Right lung (tissue), 5 donors: ENCODE measurements around the gene HTR4. TPM values are rescaled to one million over a fixed set of nuclear protein-coding genes. Genes with fewer than 3 reads are reported as not detected.
A peak's percentile ranks its signal among the peaks of the same experiment; 100 is the strongest.
"Not testable (repeated sequence)": the region's sequence is repeated elsewhere in the genome, so short reads cannot be mapped to it uniquely, and the experiment has no call there.

Experiments used
- DNase-seq, 2 donors: peaks; one replicate each; pipeline ENCODE4 v3.0.0-alpha.2; 2013
- polyA plus RNA-seq, 5 donors: library from polyadenylated mRNA; unstranded; fragments of 120-200 nt; gene quantifications; one replicate each; pipeline versions ENCODE4 v1.2.1 to v1.2.3, GENCODE V29; 2013; ENCODE audit warnings: inconsistent platforms in 1 of 5, low replicate concordance in 1 of 5; ENCODE audit not compliant: insufficient read length in 5 of 5, insufficient read depth in 1 of 5

HTR4 gene
- polyA plus RNA-seq, 5 donors, result 0.24 to 1.1 (median 0.84) TPM

DNA sequence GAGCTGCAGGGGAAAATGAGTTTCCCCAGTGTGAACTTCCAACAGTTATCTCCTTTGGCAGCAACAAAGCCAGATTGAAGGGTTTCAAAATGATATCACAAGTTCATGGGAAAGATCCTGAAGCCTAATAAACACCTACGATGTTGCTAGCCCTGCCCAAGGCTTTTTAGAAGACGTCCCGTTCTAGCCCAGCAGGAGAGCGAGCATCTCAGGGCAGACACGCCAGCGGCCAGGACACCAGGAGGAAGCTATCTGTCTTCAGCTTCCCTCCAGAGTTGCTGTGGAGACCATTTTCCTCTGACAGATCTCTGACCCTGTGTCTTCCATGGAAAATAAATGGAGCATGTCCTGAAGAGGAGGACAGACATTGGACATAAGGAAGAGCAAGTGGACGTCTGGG, 172.1 kb downstream of the HTR4 start:
- no peak for DNase-seq

DNA sequence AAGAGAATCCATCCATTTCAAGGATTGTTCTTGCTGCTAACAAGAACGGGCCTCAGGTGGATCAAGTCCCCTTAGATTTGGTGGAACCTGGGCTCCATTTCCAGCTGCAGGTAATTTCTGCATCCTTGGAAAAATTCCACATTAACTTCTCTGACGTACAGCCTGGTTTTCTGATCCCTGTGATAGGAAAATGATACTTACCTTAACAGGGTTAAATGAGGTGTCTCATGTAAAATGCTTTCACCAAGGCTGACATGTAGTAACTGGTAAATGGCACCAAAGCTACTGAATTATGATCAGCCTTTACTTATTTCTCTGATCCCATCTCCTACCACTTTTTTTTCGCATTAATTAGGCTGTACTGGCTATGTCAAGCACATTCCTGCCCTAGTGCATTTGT, 176.9 kb downstream of the HTR4 start:
- no peak for DNase-seq

DNA sequence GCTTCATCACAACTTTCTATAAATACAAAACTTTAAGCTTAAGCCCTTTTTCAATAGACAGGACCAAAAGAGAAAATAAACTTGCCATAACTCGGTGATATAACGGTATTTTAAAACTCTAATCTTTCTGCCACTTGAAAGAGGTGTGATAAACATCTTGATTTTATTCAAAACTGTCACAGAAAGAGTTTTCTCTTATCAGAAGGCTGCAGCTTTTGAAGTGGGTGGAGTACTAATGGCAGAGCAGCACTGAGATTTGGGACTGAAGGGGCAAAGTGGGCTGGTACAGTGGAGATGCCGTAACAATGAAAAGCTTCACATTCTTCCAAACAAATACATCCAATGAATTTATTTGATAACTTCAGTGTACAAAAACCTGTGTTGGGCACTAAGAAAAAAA, 178.0 kb downstream of the HTR4 start:
- no peak for DNase-seq

DNA sequence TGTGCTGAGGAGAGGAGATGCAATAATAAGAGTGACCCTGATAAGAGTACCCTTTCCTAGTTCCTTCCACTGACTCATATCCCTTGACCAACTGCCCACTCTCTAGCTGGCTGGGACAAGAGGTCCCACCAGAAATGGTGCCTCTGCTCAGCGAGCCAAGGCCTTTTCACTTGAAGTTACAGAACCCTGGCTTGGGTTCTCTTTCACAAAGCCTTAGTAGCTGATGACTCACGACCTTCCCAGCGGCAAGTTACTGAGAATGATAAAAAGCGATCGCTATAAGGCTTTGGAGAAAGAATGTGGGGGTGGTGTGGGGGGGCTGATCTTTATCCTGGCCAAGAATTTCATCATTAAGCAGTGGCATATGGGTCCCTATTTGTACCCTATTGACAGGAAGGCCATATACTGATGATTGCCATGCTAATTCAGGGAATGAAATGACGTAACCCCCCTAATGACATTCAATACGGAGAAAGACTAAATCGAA, 180.3 kb downstream of the HTR4 start:
- no peak for DNase-seq

DNA sequence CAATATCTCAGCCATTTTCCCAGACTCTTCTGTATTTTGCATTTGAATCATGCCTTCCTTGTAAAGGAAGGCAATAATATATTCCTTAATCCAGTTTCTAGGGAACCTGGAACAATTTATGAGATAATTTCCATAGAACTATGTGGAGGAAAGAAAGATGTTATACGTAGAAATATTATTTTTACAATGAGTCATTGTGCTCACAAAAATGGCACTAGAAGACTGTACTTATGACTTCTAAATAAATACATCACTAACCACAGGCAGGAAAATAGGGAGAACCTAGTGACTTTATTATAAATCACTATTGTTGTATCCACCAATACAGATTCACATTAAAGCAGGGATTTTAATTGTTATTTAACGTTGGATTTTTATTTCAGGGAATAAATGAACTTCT, 182.9 kb downstream of the HTR4 start:
- no peak for DNase-seq

DNA sequence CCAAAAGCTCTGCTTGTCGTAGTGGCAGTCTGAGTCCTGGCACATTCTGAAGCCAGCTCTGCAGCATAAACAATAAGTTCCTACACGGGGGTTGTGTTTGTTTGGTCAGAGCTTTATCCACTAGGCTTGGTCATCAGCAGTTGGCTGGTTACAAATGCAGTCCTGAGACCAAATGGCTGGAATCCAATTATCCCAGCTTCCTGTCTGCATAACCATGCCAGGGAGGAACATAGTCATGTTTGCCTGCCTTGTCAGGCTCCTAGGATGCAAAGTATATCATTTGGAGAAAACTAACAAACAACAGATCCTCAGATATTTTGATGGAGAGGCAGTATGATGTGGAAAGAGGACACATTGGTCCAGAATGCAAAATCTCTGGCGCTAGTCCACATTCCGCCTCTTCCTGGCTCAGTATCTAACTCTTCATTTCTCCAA, 184.8 kb downstream of the HTR4 start:
- peak; percentile 64 to 72 for DNase-seq

DNA sequence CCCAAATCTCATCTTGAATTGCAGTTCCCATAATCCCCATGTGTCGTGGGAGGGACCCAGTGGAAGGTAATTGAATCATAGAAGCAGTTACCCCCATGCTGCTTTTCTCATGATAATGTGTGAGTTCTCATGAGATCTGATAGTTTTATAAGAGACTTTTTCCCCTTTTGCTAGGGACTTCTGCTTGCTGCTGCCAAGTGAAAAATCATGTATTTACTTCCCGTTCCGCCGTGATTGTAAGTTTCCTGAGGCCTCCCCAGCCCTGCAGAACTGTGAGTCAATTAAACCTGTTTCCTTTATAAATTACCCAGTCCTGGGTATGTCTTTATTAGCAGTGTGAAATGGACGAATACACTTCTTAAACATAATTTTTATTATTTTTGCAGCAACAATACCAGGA, 185.6 kb downstream of the HTR4 start:
- DNase-seq, result not testable (repeated sequence)

DNA sequence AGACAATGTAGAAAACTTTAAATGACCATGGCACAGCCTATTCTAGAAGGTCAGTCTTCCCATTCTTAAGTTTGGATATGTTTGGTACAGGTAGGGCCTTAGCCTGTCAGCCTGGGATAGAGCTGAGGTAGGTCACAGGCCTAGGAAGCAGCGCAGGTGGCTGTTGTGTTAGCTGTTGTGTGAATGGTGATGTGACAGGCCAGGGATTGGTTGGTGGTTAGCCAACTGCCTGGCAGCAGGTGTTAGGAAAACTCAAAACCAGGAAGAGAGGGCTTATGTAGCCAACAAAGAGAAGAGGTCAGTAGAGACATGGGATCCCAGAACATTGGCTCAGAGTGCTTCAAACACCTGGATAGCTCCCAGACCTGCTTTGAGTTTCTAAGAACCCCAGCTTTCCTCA, 186.4 kb downstream of the HTR4 start:
- no peak for DNase-seq

DNA sequence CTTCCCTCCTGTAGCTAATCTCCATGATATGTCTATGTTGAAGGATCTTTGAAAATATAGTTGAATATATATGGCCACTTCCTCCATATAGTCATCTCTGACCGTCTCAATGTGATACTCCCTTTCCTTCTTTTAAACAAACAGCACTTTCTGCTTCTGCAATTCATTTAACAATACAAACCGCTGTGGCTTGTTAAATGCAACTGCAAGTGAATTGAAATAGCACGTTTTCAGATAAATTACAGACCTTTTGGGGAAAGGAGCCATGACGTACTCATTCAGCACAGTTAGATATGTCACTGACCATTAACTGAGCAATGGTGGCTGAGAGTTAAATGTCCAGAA, 188.1 kb downstream of the HTR4 start:
- no peak for DNase-seq

DNA sequence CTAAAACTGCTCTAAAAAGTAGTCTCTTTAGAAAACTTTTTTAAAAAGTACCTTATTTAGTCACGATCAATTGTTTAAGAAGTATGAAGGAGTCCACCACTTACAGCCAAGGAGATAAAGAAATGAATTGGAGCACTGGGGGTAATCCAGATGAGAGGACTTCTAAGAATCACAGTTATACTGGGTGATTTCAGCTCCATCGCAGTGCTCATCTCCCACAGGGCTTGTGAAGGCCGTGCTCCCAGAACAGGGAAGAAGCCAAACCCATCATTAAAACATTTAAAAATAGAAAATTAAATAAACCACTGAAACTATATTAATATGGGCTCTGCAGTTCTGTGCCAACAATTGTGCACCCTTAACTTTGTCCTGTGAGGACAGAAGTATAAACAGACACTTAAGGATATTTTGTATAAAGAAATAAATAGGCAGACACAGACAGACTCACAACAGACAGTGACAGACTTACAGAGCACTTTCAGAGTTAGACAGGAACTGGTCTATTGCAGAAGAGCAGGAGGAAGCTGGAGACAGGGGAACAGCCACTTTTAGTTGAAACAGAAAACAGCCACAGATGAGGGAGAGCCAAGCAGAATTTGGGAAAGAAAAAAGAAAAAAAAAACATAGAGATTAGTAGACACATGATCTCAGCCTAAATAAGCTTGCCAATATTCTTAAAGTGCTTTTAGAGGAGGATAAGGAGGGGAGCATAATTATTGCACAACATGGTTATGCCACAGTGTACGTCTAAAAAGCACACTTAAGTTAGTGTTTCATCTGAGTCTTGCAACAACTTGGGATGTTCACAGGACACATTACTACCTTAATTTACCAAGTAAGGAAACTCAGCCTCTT, 188.7 kb downstream of the HTR4 start:
- no peak for DNase-seq

DNA sequence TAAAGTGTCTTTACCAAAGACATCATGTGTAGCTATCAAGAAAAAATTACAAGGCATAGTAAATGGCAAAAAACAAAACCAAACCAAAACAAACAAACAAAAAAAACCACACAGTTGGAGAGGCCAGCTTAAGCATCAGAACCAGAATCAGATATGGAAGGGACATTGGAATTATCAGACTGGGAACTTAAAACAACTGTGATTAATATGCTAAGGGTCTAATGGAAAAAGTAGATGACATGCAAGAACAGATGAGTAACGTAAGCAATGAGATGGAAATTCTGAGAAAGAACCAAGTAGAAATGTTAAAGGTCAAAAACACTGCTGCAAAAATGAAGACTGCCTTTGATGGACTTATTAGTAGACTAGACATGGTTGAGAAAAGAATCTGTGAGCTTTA, 194.7 kb downstream of the HTR4 start:
- DNase-seq, result no peak

DNA sequence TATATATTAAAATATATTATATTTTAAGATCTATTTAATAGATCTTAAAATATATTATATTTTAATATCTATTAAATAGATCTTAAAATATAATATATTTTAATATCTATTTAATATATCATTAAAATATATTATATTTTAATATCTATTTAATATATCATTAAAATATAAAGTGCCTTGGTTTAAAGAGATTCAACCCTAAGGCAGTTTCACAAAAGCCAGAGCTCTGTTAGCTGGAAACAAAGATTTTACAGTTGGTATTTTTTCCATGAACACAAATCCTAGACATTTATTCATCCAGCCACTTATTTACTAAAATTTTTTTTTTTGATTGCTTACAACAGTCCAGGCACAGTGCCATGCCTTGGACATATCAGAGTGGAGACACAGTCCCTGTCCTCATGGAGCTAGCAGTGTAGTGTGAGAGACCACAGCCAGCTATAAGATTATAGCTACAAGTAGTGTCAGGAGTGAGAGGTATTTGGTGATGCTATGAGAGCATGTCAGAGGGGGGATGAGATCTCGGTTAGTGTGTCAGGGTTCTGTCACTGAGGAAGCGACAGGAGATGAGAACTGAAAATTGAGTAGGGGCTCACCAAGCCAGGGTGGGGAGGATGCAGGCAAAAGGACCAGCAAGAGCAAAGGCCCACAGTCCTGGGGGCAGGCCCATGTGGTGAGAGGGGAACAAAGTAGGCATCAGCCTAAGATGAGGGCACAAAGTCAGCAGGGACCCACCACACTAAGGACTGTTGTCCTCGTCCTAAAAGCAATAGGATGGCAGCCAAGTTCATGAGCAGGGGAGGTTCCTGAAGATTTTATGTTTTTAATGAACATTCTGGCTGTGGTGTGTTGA, 196.1 kb downstream of the HTR4 start:
- DNase-seq, result no peak

DNA sequence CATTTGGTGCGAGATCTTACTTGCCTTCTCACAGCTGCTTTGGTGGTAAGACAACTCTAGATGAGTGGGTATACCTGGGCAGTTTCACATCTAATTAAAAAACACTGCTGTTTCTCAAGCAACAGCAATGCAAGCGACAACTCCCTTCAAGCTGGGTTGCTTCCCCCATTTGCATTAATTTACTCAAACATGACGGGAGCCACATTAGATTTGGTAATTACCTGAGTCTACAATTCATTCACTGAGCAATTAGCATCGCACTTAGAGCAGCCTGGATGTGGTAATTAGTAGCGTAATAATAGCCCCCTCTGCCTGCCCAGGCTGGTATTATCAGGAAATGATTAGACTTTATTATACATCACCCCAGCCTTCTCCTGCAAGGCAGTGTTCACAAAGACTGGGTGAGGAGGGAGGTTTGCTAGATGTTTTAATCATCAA, 197.1 kb downstream of the HTR4 start:
- no peak for DNase-seq

DNA sequence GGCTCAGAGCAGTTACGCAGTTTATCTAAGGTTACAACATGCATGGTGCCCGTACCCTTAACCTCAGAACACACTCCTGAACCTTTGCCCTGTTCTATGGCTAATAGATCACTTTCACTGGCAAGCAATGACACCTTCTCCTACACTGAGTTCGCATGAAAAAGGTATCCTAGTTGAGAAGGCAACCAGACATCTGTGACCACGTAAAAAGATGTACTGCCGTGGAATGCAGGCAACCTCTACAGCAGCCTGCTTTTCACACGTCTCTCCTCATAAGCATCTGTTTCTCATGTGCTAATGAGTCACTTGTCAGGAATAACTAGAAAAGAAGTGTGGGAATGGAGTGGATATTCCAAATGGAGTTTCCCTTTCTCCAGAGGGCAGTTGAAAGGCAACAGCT, 199.1 kb downstream of the HTR4 start:
- no peak for DNase-seq

DNA sequence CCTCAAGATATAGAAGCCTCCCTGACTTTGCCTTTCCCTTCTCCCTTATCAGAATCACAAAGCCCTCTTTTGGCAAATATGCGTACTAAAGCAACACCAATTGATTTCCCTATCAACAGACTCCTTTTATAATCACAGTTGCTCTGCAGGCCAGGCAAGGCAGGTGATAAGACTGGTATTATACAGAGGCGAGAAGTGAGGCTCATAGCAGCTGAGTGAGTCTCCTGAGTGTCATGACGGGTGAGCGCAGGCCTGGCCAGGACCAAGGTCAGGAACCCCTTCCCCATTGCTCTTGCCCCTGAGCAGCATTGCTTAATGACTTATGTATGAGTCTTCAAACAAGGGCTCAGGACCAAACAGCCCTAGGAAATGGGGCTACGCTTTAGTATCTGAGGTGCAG, 199.8 kb downstream of the HTR4 start:
- DNase-seq, result no peak

DNA sequence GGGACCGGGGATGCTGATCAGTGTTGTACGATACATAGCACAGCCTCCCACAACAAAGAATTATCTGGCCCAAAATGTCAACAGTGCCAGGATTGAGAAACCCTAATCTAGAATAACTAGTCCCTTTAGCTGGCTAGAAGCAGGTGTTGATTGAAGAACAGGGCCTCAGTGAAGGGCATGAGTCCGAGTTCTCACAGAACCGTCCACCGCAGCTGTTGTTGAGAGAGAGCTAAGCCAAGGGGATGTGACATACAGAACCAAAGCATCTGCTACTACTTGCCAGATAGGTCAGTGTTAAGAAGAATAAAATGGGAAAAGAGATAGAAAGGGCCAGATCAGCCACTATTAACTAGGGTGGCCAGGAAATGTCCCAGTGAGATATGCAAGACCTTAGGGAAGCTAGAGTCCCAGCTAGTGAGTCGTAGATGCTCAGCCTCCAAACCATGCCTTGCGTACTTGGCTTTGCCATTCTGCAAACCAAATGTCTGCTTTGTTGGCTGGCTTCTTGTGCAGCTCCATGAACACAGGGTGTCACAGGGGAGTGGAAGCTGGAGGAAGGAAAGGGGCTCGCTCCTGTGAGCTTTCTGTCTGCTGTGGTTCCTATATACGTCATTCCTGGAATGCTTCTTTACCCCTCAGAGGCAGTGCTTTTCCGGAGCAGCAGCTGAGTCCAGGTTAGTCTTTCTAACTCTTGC, 201.7 kb downstream of the HTR4 start:
- DNase-seq, result no peak

DNA sequence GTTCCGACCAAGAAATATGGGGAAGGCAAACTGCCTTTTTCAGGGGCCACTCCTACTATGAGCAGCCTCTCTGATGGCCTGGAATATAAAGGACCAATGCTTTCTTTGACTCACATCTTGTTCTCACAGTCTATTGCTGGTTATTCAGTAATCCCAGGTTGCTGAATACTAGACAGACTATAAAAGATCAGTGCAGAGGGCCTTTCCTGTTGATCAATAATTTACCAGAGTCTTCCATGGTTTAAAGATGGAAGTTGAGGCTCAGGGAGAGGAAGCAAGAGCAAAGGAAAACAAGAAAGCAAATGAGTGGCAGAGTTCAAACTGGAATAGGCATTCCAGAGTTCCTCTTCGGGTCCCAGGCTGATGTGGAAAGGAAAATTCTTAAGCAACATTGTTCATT, 207.7 kb downstream of the HTR4 start:
- DNase-seq, result no peak

DNA sequence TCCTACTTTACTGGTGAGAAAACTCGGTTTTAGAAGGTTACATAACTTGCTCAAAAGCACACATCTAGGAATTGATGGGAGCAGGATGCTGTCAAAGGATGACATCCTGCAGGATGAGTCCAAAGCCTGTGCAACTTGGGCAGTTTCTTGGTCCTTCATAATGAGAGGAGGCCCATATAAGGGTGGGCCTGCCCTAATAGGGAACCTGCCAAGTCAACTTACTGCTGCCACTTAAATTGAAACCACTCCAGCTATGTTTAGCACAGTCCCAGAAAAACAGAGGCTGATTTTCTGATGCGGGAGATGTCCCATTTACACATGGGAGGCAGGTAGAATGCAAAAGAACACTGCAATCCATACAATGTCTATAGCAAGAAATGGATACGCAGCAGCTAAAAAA, 208.7 kb downstream of the HTR4 start:
- no peak for DNase-seq

DNA sequence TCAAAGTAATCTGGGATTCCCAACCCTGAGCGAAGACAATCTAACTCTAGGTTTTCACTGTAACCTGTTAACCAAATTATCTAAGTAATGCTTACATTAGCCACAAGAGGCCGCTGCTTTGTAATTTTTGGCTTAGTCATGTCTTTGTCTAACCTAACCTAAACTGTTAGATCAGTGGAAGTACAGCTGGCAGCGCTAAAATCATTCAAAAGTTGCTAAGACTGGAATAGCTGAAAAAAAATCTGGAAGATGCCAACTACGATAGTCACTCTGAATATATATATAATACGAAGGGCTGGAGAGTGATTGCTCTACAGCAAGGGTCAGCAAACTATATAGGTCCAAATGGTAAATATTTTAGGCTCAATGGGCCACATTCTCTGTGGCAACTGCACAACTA, 210.3 kb downstream of the HTR4 start:
- peak; percentile 59 to 69 for DNase-seq

DNA sequence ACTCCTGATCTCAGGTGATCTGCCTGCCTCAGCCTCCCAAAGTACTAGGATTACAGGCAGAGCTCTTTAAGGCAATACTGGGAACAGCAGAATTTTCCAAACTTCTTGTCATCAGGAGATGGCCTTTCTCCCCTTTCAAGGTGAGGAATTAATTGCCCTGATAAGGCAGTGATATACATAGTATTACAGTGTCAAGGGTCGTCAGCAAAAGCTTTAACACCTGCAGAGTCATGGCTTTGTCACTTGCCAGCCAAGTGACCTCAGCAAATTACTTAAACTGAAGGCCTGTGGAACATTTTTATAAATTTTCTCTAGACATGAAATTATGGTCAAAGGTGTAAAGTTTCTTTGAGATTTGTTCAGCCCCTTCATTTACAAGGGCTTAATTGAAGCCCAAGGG, 211.1 kb downstream of the HTR4 start:
- no peak for DNase-seq

DNA sequence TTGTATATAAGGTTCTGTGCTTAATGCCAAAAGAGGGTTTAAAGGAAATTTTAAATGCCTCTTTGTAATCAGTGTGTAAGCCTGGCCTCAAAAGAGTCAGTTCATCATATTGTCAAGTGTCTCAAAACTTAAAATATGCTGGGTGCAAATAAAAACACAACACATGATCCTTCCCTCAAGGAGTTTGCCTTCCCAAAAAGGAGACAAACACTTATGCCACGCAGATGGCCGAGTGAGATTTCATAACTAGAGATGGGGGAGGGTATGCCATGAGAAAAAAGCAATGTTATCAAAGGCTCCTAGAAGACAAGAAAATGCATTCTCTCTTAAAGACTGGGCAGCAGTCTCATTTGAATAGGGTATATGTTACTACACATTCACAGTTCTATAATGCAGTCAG, 215.4 kb downstream of the HTR4 start:
- no peak for DNase-seq

DNA sequence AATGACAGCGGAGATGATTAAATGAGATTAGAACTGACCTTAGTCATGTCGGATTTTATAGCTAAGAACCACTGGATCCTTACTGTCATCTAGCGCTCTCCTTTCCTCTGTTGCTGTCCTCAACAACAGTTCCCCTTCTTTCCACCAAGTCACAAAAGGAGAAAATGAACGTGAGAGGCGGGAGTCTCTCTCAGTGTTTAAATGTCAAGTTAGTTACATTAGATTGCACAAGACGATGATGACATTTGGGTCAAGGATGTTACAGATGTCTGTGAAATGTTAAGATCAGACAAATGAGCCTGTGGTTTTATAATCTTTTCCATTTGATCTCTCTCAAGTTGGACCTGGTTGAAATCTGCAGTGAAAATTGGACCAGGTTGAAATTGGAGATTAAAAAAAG, 217.1 kb downstream of the HTR4 start:
- no peak for DNase-seq
